ENCODE measurements around the gene SMCO2.

The SMCO2 gene

DNA sequence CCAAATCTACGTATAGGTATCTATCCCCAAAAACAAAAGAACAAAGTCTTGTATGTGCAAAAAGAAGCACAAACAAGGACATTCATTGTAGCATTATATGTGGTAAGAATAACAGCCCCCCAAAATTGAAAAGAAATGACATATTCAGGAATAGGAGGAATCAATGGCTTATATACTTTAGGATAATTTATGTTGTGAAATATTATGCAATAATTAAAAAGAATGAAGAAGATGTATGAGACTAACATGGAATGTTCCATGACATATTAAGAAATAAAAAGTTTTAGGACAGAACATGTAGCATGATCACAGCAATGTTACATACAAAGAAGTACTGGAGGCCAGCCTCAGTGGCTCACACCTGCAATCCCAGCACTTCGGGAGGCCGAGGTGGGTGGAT is 9.1 kb downstream of the SMCO2 start:
- DNase-seq = no peak

DNA sequence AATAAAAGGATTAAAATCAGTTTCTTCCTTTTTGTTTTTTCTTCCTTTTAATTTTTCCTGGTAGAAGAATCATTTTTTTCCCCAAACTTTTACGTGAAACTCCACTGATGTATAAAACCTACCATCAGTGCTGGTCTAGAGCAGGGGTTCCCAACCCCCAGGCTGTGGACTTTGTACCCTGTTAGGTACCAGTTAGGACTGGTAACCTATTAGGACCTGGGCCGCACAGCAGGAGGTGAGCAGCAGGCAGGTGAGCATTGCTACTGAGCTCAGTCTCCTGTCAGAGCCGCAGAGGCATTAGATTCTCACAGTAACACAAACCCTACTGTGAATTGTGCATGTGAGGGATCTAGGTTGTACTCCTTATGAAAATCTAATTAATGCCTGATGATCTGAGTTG is 10.1 kb downstream of the SMCO2 start:
- no peak for DNase-seq

DNA sequence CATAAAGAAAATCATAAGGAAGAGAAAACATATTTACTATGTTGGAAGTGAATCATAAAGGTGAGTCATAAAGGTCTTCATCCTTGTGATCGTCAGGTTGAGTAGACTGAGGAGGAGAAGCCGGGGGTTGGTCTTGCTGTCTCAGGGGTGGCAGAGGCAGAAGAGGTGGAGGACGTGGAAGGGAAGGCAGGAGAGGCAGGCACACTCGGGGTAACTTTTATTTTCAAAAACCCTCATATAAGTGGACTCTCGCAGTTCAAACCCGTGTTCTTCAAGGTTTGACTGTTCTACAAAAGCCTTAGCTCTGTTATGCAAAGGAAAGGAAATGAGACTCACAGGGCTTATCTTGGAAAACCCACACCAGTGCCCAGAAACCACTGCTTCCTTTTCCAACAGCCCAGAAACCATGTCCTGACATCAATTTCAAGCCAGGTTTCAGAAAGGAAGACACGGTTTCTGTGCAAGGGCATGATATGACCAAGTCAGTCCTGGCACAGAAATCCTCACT is 14.0 kb downstream of the SMCO2 start:
- DNase-seq = no peak

DNA sequence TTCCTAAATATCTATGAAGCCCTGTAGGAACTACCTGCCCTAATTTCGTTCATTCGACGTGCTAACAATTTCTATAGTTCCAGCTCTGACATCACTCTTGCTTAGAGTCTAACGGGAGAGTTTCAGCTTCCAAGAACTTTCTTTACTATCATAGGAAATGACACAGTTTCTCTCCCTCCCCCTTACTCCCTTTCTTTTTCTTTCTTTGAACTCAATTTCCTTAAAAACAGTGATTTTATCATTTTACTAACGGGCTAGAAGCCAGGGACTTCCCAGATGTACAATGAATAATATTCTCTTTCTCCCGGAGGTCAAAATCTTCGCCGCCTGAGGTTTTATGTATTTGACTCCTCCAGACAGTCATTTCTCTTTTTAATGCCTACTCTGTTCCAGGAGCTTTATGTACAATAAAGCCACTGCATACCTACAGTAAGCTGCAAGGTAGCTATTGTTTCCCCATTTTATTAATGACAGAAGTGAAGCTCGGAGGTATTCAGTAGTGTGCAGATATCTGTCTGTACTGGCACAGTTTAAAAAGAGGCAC is 15.7 kb downstream of the SMCO2 start:
- DNase-seq = no peak

DNA sequence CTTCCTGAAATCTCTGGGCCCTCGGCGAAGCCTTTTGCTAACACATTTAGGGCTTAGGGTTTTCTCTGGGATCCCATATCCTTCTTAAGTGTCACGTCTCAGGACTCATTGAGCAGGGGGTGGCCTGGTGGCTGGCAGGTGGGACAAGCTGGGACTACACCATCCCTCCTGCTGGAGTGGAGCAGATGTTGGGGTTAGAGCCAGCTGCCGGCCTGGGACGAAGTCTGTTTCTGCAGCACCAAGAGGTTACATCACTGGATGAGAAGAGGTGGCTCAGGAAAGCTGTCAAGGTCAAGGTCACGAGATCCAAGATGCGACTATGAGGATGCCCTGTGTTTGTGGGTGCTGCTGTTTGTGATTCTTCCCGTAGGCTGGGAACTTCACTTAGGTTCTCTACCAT is 16.3 kb downstream of the SMCO2 start:
- no peak for DNase-seq

DNA sequence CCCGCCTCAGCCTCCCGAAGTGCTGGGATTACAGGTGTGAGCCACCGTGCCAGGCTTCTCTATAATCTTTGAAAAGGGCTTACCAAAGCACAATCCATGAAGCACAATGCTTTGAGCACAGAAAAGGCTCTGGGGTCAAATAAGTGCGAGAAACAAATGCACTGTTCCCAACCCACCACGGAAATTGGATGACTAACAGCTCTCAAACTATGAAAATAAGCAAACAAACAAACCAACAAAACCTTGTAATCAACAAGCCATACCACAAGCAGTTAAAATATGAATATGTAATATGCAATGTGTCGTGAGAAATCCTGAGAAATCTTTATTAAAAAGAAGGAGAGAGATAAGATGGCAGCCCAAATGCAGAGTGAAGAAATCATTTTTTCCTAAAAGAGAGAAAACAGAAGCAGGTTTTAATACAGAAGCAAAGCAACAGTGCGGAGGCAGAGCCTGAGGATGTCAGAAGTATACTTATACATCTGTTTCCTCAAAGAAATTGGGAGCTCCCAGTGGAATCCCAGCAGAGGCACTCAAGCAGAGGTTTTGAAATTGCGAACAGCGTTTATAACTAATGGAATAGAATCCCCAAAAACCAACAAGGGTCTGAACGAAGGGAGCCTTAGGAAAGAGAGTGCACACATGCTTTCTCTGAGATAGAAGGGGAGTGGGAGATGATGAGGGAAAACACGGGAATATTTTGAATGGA is 17.1 kb downstream of the SMCO2 start:
- DNase-seq = no peak

DNA sequence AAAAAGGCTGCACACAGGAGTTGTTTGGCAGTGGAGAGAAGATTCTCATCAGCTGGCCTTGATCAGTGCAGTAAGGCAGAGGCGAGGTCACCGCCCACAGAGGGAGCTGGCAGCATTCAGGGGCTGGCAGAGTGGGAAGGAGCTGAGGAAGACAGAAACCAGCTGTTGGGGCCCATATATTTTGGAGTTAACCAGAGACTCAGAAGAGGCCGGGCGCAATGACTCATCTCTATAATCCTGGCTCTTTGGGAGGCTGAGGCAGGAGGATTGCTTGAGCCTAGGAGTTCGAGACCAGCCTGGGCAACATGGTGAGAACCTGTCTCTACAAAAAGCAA is 17.7 kb downstream of the SMCO2 start:
- no peak for DNase-seq

DNA sequence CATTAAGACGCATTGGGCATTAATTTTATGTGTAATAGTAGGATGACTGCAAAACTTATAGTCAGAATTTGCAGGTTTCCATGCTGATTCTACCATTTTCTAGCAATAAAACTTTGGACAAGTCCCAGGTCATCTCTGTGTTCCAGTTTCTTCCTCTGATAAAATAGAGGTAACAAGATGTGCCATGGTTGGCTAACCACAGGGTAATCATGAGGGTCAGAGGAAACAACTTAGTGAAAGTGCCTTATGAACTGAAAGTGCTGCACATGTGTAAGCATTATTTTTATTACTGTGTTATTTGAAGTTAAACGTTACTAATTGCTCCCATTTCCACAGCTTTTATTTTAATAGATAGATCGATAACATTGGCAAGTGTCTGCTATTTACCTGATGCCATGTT is 21.1 kb downstream of the SMCO2 start:
- no peak for DNase-seq

DNA sequence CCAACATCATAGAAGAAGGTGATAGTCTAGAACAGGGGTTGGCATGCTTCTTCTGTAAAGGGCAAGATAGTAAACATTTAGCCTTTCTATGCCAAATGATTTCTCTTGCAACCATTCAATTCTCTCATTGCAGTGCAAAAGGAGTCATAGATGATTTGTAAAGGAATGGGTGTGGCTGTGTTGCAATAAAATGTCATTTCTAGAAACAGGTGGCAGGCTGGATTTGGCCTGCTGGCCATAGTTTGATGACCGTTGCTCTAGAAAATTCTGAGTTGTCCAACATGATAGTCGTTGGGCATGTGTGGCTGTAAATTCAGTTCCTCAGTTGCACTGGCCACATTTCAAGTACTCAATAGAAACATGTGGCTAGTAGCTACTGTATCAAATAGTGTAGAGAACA is 21.7 kb downstream of the SMCO2 start:
- DNase-seq = no peak

DNA sequence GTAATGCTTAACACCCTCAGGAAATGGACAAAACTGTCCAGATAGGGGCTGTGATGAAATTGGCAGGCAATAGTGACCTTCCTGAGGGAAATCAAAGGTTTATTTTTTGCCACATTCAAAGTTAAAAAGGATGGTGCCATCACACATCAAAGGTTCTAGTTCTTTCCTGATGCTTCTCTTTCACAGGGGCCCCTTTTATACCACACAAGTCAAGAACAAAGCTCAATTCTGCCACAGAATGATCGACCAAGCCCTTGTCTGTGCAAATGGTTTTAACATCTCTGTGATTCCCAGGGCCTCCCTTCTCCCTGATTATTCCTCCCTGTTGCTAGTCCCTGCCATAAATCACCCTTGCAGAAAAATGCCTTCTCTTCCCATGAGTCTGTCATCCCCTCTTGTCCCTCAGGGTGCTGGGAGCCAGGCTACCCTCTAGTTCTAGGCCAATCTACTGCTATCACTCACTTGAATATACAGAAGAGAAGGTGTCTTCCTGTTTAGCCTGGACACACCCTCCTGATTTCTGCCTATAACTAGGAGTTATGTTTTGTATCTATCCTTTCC is 22.7 kb downstream of the SMCO2 start:
- no peak for DNase-seq

DNA sequence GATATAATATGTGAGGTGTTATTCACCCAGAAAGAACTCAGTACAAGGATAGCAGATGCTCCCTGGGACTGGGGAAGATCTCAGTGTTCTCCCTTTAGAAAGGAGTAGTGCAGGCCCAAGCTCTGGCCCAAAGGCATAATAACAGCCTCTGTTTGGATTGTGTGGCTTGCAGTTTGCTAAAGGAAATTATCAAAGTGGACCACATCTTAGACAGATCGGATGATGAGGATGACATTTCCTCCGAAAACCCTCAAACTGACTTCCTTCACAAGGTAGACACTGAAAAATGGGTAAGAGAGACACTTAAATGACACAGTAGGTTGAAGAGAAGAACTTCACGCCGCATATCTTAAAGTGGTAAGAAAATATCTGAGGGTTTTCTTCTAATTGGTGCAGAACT is 26.1 kb downstream of the SMCO2 start:
- DNase-seq = no peak

DNA sequence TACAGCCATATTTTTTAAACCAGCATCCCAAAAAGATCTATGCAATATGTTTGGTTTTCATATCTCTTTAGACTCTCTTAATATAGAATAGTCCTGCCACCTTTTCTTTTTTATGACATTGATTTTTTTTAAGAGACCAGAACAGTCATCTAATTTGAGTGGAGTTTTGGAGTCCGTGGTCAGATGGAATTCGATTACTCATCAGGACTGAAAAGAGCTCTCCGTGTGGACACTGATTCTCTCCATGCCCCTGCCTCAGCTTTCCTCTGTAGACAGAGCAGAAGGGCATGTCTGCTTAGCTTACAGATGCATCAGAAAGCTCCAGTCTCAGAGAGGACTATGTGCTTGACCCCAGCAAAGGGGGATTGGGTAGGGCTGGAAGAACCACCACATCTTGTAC is 27.8 kb downstream of the SMCO2 start:
- no peak for DNase-seq

DNA sequence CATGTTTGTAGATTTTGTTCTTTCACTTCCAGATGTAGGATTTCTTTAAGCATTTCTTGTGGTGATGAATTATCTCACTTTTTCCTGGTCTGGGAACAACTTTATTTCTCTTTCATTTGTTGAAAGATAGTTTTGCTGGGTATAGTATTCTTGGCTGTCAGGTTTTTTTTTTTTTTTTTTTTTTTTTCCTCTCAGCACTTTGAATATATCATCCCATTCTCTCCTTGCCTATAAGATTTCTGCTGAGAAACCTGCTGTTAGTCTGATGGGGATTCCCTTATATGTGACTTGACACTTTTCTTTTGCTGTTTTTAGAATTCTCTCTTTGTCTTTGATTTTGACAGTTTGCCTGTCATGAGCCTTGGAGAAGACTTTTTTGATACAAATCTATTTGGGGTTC is 30.5 kb downstream of the SMCO2 start:
- no peak for DNase-seq

DNA sequence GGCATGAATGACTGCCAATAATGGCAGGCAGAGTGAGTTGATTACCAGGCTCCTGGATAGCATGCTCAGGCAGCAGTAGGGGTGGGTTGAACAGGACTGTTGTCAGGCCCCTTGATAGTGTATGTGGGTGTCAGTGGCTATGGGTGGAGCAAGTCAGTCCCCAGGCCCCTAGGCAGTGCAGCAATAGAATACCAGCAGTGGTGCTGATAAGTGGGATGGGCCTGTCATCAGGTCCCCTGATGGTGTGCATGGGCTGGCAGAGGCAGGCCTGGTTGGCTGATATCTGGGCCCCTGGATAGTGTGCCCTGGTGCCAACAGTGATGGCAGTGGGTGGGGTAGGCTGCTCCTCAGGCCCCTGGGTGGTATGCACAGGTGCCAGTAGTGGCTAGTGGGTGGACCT is 32.4 kb downstream of the SMCO2 start:
- DNase-seq = no peak

DNA sequence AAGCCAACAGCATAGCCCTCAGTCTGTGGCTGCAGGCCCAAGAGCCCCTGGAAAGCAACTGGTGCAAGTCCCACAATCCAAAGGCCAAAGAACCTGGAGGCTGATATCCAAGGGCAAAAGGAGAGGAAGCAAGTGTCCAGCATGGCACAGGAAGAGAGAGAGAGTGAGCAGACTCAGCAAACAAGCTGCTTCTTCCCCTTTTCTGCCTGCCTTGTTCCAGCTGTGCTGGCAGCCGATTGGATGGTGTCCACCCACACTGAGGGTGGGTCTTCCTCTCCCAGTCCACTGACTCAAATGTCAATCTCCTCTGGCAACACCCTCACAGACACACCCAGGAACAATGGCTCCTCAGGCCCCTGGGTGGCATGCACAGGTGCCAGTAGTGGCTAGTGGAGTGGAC is 33.5 kb downstream of the SMCO2 start:
- DNase-seq = no peak

DNA sequence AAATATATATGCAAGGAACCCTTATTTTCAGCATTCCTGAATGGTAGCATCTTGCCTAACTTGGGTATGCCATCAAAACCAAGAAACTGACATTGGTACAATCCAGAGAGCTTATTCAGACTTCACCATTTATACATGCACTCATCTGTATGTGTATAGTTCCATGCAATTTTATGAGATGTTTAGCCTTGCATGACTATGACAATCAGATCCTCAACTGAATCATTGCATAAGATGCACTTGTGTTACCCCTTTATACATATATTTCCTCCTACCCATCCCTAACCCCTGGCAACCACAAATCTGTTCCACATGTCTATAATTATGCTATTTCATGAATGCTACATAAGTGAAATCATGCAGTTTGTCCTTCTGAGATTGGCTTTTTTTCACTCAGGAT is 40.4 kb downstream of the SMCO2 start:
- DNase-seq = no peak

DNA sequence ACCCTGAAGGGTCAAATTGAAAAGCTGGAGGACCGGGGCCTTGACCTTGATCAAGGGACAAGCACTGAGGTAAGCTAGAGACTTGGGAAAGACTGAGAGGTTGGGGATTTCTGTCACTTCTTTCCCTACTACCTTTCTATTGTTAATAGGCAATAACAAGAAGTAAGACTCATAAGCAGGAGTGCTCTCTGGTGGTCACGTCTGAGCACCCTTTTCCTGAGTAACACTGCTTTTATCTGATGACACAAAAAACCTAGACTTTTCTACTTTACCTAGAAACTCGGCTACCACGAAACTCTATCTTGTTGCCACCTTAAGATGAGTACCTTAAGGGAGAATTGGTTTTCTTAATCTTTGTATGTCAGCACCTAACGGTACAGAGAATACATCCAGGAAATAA is 41.9 kb downstream of the SMCO2 start:
- DNase-seq = no peak

DNA sequence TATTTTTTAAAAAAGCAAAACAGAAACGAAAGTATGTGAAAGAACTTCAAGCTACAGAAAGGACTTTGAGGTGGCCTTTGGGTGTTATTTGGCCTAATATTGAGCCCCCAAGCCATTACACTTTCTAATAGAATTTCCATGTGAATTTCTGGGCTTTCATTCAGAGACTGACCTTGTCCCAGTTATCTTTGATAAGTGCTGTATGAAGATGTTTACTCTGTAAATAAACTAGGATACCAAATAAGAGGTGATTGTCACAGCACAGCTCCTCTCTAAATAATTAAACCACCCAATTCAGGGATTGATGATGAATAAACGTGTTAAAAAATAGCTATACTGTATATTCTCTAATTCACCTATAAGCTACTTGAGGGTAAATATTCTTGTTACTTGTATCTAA is 44.7 kb downstream of the SMCO2 start:
- DNase-seq = no peak

DNA sequence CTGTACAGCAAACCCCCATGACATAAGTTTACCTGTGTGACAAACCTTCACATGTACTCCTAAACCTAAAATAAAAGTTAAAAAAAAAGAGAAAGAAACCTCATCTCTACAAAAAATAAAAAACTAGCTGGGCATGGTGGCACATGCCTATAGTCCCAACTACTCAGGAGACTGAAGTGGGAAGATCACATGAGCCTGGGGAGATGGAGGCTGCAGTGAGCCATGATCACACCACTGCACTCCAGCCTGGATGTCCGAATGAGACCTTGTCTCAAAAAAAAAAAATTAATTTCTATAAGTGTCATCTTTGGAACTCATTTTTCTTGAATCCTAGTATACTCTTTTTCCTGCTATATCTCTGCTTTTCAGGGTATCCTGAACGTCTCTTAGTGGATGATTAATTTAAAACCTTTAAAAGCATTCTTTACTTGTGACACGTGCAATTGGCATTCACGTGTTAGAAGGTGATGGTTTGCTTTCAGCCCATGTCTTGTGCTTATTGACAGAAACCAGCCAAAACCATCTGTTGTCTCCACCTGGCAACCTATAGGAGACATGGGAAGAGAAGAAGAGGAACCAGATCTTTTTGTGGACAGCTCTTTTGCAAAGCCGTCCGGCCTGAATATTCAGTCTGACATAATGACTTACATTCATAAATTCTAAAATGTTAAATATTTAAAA is 46.9 kb downstream of the SMCO2 start:
- DNase-seq = no peak

DNA sequence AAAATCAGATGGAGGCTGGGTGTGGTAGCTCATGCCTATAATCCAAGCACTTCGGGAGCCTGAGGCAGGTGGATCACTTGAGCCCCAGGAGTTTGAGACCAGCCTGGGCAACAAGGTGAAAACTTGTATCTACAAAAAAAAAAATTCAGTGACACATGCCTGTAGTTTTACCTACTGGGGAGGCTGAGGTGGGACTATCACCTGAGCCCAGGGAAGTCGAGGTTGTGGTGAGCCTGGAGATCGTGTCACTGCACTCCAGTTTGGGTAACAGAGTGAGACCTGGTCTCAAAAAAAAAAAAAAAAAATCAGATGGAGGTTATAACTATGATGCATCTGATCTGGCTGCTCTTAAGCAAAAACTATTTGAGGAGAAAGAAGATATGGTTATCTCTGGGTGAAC is 50.9 kb downstream of the SMCO2 start:
- DNase-seq = no peak

DNA sequence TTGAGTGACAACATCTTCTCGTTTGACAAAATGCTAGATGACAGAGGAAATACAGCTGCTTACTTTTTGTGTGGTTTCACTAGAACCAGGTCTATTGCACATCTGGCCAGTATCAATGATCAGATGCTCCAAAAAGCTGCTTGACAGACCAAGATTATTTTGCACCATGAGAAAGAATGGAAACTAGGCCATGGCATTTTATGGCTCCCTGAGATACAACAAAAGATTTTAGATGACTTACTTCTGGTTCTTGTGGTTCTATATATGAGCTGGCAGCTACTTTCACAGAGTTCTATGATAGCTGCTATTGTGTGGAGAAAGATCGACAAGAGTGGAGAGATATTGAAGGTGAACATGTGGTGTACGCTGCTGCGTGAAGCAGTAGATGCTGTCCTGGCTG is 51.6 kb downstream of the SMCO2 start:
- no peak for DNase-seq

DNA sequence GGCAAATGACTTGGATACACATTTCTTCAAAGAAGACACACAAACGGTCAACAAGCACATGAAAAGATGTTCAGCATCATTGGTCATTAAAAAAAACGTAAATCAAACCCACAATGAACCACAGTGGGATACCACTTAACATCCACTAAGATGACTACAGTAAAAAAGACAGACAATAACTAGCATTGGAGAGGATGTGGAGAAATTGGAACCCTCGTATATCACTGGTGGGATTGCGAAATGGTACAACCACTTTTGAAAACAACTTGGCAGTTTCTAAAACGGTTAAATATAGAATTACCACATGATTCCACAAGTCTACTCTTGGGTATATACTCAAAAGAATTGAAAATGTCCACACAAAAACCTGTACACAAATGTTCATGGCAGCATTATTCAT is 52.2 kb downstream of the SMCO2 start:
- no peak for DNase-seq

DNA sequence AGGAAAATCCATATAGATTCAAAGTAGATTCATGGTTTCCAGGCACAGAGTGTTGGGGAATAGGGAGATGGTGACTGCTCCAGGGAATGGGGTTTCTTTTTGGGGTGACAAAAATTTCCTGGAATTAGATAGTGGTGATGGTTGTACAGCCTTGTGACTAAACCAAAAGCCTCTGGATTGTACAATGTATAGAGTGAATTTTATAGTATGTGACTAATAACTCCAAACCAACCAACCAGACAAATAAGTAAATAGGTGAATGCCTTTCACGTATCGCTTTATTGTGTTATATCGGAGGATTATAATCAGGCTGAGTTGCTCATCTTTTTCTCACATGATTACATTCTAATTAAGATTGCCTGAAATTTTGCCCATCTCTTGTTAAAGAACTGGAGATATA is 52.8 kb downstream of the SMCO2 start:
- no peak for DNase-seq

DNA sequence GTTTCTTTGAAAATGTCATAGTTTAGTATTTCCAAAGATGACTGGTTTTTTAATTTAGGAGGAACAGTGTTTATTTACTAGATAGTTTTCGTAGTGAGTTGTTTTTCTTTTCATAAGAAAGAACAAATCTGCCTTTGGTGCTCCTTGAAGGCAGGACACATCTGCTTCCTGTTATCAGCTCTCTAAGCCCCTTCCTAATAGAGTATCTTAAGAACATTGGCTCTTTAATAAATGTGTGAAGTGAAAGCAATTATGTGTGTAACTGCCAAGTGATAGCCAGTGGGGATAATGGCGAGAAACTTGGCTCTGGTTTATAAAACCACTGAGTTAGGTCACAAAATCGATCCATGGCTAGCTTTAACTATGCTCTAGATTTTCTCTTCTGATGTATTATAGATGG is 54.0 kb downstream of the SMCO2 start:
- DNase-seq = no peak

All from central memory CD4-positive, alpha-beta T cell (primary cell).